ENCODE results near the gene VTA1. TPM values are rescaled to one million over a fixed set of nuclear protein-coding genes. Genes with fewer than 3 reads are reported as not detected.

The VTA1 gene
- total and polyA plus RNA-seq, 2 of the 8 experiments (the other 6 are each of a cell fraction or from before 2014, with no cell fraction given) = 63.6 to 67.0 TPM

GRCh38 chr6:142121342-142121741 lies 25.7 kb upstream of the VTA1 start:
- no peak overlapping the region for H2BK5ac ChIP-seq (ENCODE audit: low read depth, low read length)
- no peak overlapping the region for H3K14ac ChIP-seq (ENCODE audit: insufficient read length)
- H2AFZ ChIP-seq (ENCODE audit: low read length) = no peak overlapping the region
- no peak overlapping the region for H3K27ac ChIP-seq (ENCODE audit: low read depth, low read length)
- CTCF ChIA-PET (ENCODE audit: partially characterized antibody) = interaction anchor here (0.7 to 1.5 kb wide), 3 partner anchors 10 to 40 kb away, joined by 3 to 6 read pairs (median 3); no protein-coding TSS in a partner anchor
- no peaks in the 10 kb centered on the region; the same call in 1 of the 2 replicates for H3K23me2 ChIP-seq (ENCODE audit: low read depth, low read length)
- H3K9ac ChIP-seq (replicated peaks in 1 of 4; ENCODE audit: extremely low read depth in 1 of 4, low read depth in 3 of 4, low read length in 3 of 4) = no peak overlapping the region
- H2BK20ac ChIP-seq (ENCODE audit: low read length) = no peak overlapping the region
- H4K20me1 ChIP-seq (replicated peaks in 1 of 2; ENCODE audit: control insufficient read depth in 1 of 2, insufficient read depth in 2 of 2, low read length in 2 of 2) = no peaks in the 10 kb centered on the region
- no peak for FAIRE-seq
- no peak overlapping the region for H4K8ac ChIP-seq (ENCODE audit: extremely low read depth, insufficient read depth, low read length)
- no peak overlapping the region for H3K4ac ChIP-seq (replicated peaks; ENCODE audit: insufficient read length, low read depth, low read length)
- H2BK120ac ChIP-seq (replicated peaks; ENCODE audit: low read depth, low read length) = no peak overlapping the region
- DNase-seq (ENCODE audit: low read depth in 1 of 2, low spot score in 2 of 2) = no peak
- H3K4me1 ChIP-seq (replicated peaks in 1 of 4; ENCODE audit: control insufficient read depth in 3 of 4, insufficient read depth in 4 of 4, low read length in 3 of 4) = no peaks in the 10 kb centered on the region
- no peak overlapping the region for H3K23ac ChIP-seq (ENCODE audit: insufficient read length)
- H3K79me1 ChIP-seq (ENCODE audit: low read depth, low read length) = no peaks in the 10 kb centered on the region
- H3K4me2 ChIP-seq (ENCODE audit: insufficient read depth in 1 of 2, low read depth in 2 of 2, low read length in 2 of 2) = no peak overlapping the region
- no peak overlapping the region for H2BK12ac ChIP-seq (ENCODE audit: low read depth, low read length)
- H3K9me3 ChIP-seq (ENCODE audit: insufficient read depth in 2 of 2, low read depth in 1 of 2, low read length in 1 of 2) = no peaks in the 10 kb centered on the region
- no peak overlapping the region for H2BK15ac ChIP-seq (ENCODE audit: low read length)
- POLR2A ChIA-PET (ENCODE audit: partially characterized antibody) = no interaction called here
- H3K79me2 ChIP-seq (ENCODE audit: control insufficient read depth in 1 of 2, insufficient read depth in 2 of 2, low read length in 2 of 2) = no peaks in the 10 kb centered on the region
- H3K4me3 ChIP-seq (ENCODE audit: extremely low read depth in 1 of 4, insufficient read depth in 2 of 4, low read depth in 3 of 4, low read length in 4 of 4) = no peak overlapping the region
- no peaks in the 10 kb centered on the region for H3K36me3 ChIP-seq (ENCODE audit: control insufficient read depth in 2 of 4, insufficient read depth in 4 of 4, low read length in 3 of 4)
- 84 to 100% methylated on average over 1 to 3 of the region's 3 CpGs for WGBS, 2 experiments (ENCODE audit: extremely low coverage in 1 of 2, insufficient coverage in 1 of 2, insufficient read length in 1 of 2, insufficient replicate concordance in 2 of 2, low coverage in 1 of 2, low lambda C conversion rate in 2 of 2, missing lambda C conversion rate in 1 of 2)
- no peak overlapping the region for H3K18ac ChIP-seq (ENCODE audit: extremely low read depth, low read length)
- no peak overlapping the region for H2AK5ac ChIP-seq (ENCODE audit: low read depth, low read length)
- no peak overlapping the region for H3K56ac ChIP-seq (replicated peaks; ENCODE audit: insufficient read length, low read depth, low read length)
- H4K91ac ChIP-seq (replicated peaks; ENCODE audit: insufficient read length, low read length) = no peak overlapping the region
- no peaks in the 10 kb centered on the region for H3K27me3 ChIP-seq (replicated peaks in 1 of 4; ENCODE audit: control insufficient read depth in 3 of 4, extremely low read depth in 1 of 4, insufficient read depth in 3 of 4, low read length in 3 of 4)
- H4K5ac ChIP-seq (ENCODE audit: insufficient read length, low read depth, low read length) = no peak overlapping the region
- no peak for TF ChIP-seq POLR2A (IDR thresholded peaks at IDR 0.05; ENCODE audit: control extremely low read depth in 1 of 2, low read depth in 2 of 2, low read length in 2 of 2)
- TF ChIP-seq CTCF (IDR thresholded peaks at IDR 0.05; ENCODE audit: control extremely low read depth in 1 of 3, insufficient read depth in 1 of 3, low read depth in 1 of 3, low read length in 3 of 3) = no peak
- TF ChIP-seq GABPA (IDR thresholded peaks at IDR 0.05; ENCODE audit: borderline replicate concordance, insufficient read depth, low read length) = no peak
- TF ChIP-seq BRCA1 (IDR thresholded peaks at IDR 0.05; ENCODE audit: low read depth, low read length) = no peak
- TF ChIP-seq EZH2 (IDR thresholded peaks at IDR 0.05; ENCODE audit: low read depth, low read length, severe bottlenecking) = no peak
- TF ChIP-seq SP4 (IDR thresholded peaks at IDR 0.05; ENCODE audit: low read length) = no peak
- TF ChIP-seq SIX5 (IDR thresholded peaks at IDR 0.05; ENCODE audit: low read depth, low read length) = no peak
- no peak for TF ChIP-seq NRF1 (IDR thresholded peaks at IDR 0.05; ENCODE audit: low read depth, low read length)
- TF ChIP-seq RXRA (IDR thresholded peaks at IDR 0.05; ENCODE audit: insufficient read depth, low read depth, low read length) = no peak
- TF ChIP-seq CBX5 (IDR thresholded peaks at IDR 0.05; ENCODE audit: low read depth, low read length) = no peak
- no peak for TF ChIP-seq TBP (IDR thresholded peaks at IDR 0.05; ENCODE audit: low read depth, low read length)
- TF ChIP-seq SRF (IDR thresholded peaks at IDR 0.05; ENCODE audit: low read depth, low read length) = no peak
- TF ChIP-seq MAFK (IDR thresholded peaks at IDR 0.05; ENCODE audit: low read depth, low read length) = no peak

All from H1 (cell line).